GM23338 (cell line): ENCODE measurements around the gene ZC2HC1B. TPM values are rescaled to one million over a fixed set of nuclear protein-coding genes. Genes with fewer than 3 reads are reported as not detected.

Source experiments
- ATAC-seq: fragments of 200-7000 bp; cut with Tn5 transposase; 3 replicates; pipeline ENCODE4 v1.9.1; 2020
- DNase-seq: peaks from one replicate; pipeline ENCODE4 v3.0.0-alpha.2; 2015; ENCODE audit warnings: low spot score
- H2AFZ ChIP-seq: fragments of 200-600 bp; sonication (generic); 2 replicates; pipeline ENCODE4 v1.8.0; 2016; ENCODE audit warnings: antibody characterized with exemption, mild to moderate bottlenecking, moderate library complexity
- H3F3A ChIP-seq: fragments of 200-600 bp; sonication (generic); replicated peaks from 2 replicates; pipeline ENCODE4 v1.8.0; 2017; ENCODE audit warnings: antibody characterized with exemption, mixed run types, low read depth
- H3K27ac ChIP-seq: fragments of 200-600 bp; sonication (generic); 2 replicates; pipeline ENCODE4 v1.6.1; 2016; ENCODE audit warnings: low read depth
- H3K27me3 ChIP-seq: fragments of 200-600 bp; sonication (generic); 2 replicates; pipeline ENCODE4 v1.8.0; 2016; ENCODE audit warnings: mild to moderate bottlenecking, mixed run types, moderate library complexity; ENCODE audit not compliant: insufficient read depth
- H3K36me3 ChIP-seq: fragments of 200-600 bp; sonication (generic); 2 replicates; pipeline ENCODE4 v1.8.0; 2016; ENCODE audit warnings: mild to moderate bottlenecking; ENCODE audit not compliant: insufficient read depth
- H3K4me1 ChIP-seq: fragments of 200-600 bp; sonication (generic); 2 replicates; pipeline ENCODE4 v1.8.0; 2016; ENCODE audit warnings: mild to moderate bottlenecking, moderate library complexity; ENCODE audit not compliant: insufficient read depth
- H3K4me2 ChIP-seq: fragments of 200-600 bp; sonication (generic); 2 replicates; pipeline ENCODE4 v1.7.1; 2017; ENCODE audit warnings: mixed run types
- H3K4me3 ChIP-seq: fragments of 200-600 bp; sonication (generic); 2 replicates; pipeline ENCODE4 v1.6.1; 2016; ENCODE audit warnings: mixed run types
- H3K79me2 ChIP-seq: fragments of 200-600 bp; sonication (generic); replicated peaks from 2 replicates; pipeline ENCODE4 v1.8.0; 2017; ENCODE audit warnings: mild to moderate bottlenecking; ENCODE audit not compliant: insufficient read depth
- H3K9me2 ChIP-seq: fragments of 200-600 bp; sonication (generic); 2 replicates; pipeline ENCODE4 v1.8.0; 2017; ENCODE audit not compliant: insufficient read depth
- H4K20me1 ChIP-seq: fragments of 200-600 bp; sonication (generic); replicated peaks from 2 replicates; pipeline ENCODE4 v1.8.0; 2017; ENCODE audit warnings: mild to moderate bottlenecking; ENCODE audit not compliant: insufficient read depth
- H3K27ac Mint-ChIP-seq: 2 replicates; pipeline ENCODE4 v1.8.0; 2020; ENCODE audit warnings: inconsistent platforms, mild to moderate bottlenecking, moderate library complexity, mixed read lengths
- H3K27me3 Mint-ChIP-seq: 3 replicates; pipeline ENCODE4 v1.8.0; 2022; ENCODE audit warnings: low read depth, mild to moderate bottlenecking, moderate library complexity, mixed read lengths, inconsistent platforms; ENCODE audit not compliant: insufficient read depth, poor library complexity
- H3K36me3 Mint-ChIP-seq: 3 replicates; pipeline ENCODE4 v1.8.0; 2021; ENCODE audit warnings: low read depth, mild to moderate bottlenecking, inconsistent platforms, moderate library complexity, mixed read lengths
- H3K4me1 Mint-ChIP-seq: 3 replicates; pipeline ENCODE4 v1.8.0; 2020; ENCODE audit warnings: mild to moderate bottlenecking, inconsistent platforms, mixed read lengths
- H3K4me3 Mint-ChIP-seq: 3 replicates; pipeline ENCODE4 v1.8.0; 2021; ENCODE audit warnings: moderate library complexity, mild to moderate bottlenecking, inconsistent platforms, mixed read lengths
- H3K9me3 Mint-ChIP-seq: 3 replicates; pipeline ENCODE4 v1.8.0; 2020; ENCODE audit warnings: moderate library complexity, mild to moderate bottlenecking, inconsistent platforms, mixed read lengths
- CREB1 ChIP-seq: fragments of 250-450 bp; sonication (Bioruptor Pico); IDR thresholded peaks from 2 replicates; pipeline ENCODE4 v1.5.0; 2020; ENCODE audit warnings: low read depth, mild to moderate bottlenecking, moderate library complexity
- EZH2phosphoT487 ChIP-seq: fragments of 200-600 bp; sonication (generic); IDR thresholded peaks from one replicate; pipeline ENCODE4 v1.8.1; 2018; ENCODE audit warnings: antibody characterized with exemption; ENCODE audit not compliant: unreplicated experiment
- JUNB ChIP-seq: IDR thresholded peaks from one replicate; pipeline ENCODE4 v1.6.1; 2016; ENCODE audit warnings: antibody characterized with exemption; ENCODE audit not compliant: unreplicated experiment
- NANOG ChIP-seq: IDR thresholded peaks from 2 replicates; pipeline ENCODE4 v1.6.1; 2016; ENCODE audit warnings: antibody characterized with exemption, borderline replicate concordance
- POLR2AphosphoS5 ChIP-seq: IDR thresholded peaks from 2 replicates; pipeline ENCODE4 v1.6.1; 2016; ENCODE audit warnings: antibody characterized with exemption, low read depth
- STAT1 ChIP-seq: IDR thresholded peaks from one replicate; pipeline ENCODE4 v1.6.1; 2016; ENCODE audit warnings: antibody characterized with exemption; ENCODE audit not compliant: unreplicated experiment
- ZNF114 ChIP-seq: fragments of 250-450 bp; sonication (Bioruptor Pico); IDR thresholded peaks from 2 replicates; pipeline ENCODE4 v1.5.0; 2020; ENCODE audit warnings: mild to moderate bottlenecking, moderate library complexity
- ZNF331 ChIP-seq: fragments of 250-450 bp; sonication (Bioruptor Pico); IDR thresholded peaks from 2 replicates; pipeline ENCODE4 v1.5.0; 2020; ENCODE audit warnings: low read depth, mild to moderate bottlenecking, moderate library complexity
- polyA plus RNA-seq: library from polyadenylated mRNA; unstranded; fragments of >200 nt; fragmentation: Nextera tagmentation; extraction: Ambion mirVana; gene quantifications from 2 replicates; pipeline ENCODE4 v1.2.1, GENCODE V29; 2016
- total RNA-seq: library from RNA; depleted of rRNA; stranded (reverse); fragments of >200 nt; shearing (Covaris generic); gene quantifications from 2 replicates; pipeline ENCODE4 v1.2.3, GENCODE V29; 2014
- TF ChIP-seq, protein P1 (sequence below): fragments of 250-450 bp; sonication (Bioruptor Pico); IDR thresholded peaks from 2 replicates; pipeline ENCODE4 v1.5.0; 2020; ENCODE audit warnings: mild to moderate bottlenecking, moderate library complexity
- TF ChIP-seq, protein P2 (sequence below): IDR thresholded peaks from one replicate; pipeline ENCODE4 v1.6.1; 2018; ENCODE audit warnings: antibody characterized with exemption; ENCODE audit not compliant: unreplicated experiment

Gene ZC2HC1B
- total and polyA plus RNA-seq, 2 experiments from 2014 or later, result not detected

DNA sequence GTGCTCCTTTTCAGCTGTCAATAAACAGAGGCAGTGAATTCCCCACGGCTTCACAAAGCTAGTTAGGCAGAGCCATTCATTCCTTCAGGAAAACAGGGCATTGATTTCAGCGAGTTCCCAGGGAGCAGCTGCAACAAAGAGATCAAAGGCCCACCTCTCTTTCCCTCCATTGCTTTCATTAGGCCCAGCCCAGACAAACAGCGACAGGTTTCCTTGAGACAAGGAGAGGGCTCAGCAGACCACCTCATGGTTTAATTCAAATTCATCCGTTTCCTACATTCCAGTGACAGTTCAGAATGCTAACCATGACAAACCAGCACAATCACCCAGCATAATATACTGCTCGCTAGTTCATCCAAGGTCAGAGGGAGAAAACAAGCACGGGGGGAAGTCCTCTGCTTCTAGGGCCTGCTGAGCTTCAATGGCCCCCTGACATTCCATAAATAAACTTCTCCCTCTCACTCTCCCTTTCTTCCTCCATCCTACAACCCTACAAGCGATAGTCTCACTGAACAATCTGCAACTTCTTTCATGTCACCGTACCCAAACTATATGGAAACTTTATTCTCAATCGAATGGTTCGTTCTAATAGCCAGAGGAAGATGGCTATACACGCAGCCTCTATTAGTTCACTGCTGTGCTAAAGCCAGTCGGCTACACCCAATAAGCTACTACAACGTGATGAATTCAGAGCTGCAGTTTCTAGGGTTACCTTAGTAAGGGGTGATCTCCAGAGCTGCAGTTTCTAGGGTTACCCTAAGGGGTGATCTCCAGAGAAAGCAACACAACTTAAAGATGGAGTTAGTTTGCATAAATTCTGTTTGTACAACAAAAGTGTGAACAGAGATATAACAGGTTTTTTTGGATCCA is 109.1 kb downstream of the ZC2HC1B start:
- ATAC-seq (peak; percentile 92), DNase-seq (peak; percentile 96)
- Mint-ChIP-seq H3K27me3 (peaks cover 84% of the 10 kb centered on the region), H3K27ac (no peak overlapping the region), H3K4me1 (peaks cover 47% of the 10 kb centered on the region), H3K9me3 (no peaks in the 10 kb centered on the region), H3K4me3 (peak overlapping the region; percentile 59), H3K36me3 (no peaks in the 10 kb centered on the region)
- Histone ChIP-seq H3F3A (no peaks in the 10 kb centered on the region), H3K27ac (no peak overlapping the region), H3K4me2 (peak overlapping the region; percentile 52), H2AFZ (no peak overlapping the region), H3K27me3 (peaks cover 96% of the 10 kb centered on the region), H3K9me2 (no peaks in the 10 kb centered on the region), H3K4me3 (peak overlapping the region; percentile 24), H3K36me3 (no peaks in the 10 kb centered on the region), H3K4me1 (peaks cover 59% of the 10 kb centered on the region), H3K79me2 (no peaks in the 10 kb centered on the region), H4K20me1 (0 out of 2 replicates have a peak, but pooled peaks cover 3% of the 10 kb centered on the region)
- no peak for TF ChIP-seq STAT1
- TF ChIP-seq, protein P1, sequence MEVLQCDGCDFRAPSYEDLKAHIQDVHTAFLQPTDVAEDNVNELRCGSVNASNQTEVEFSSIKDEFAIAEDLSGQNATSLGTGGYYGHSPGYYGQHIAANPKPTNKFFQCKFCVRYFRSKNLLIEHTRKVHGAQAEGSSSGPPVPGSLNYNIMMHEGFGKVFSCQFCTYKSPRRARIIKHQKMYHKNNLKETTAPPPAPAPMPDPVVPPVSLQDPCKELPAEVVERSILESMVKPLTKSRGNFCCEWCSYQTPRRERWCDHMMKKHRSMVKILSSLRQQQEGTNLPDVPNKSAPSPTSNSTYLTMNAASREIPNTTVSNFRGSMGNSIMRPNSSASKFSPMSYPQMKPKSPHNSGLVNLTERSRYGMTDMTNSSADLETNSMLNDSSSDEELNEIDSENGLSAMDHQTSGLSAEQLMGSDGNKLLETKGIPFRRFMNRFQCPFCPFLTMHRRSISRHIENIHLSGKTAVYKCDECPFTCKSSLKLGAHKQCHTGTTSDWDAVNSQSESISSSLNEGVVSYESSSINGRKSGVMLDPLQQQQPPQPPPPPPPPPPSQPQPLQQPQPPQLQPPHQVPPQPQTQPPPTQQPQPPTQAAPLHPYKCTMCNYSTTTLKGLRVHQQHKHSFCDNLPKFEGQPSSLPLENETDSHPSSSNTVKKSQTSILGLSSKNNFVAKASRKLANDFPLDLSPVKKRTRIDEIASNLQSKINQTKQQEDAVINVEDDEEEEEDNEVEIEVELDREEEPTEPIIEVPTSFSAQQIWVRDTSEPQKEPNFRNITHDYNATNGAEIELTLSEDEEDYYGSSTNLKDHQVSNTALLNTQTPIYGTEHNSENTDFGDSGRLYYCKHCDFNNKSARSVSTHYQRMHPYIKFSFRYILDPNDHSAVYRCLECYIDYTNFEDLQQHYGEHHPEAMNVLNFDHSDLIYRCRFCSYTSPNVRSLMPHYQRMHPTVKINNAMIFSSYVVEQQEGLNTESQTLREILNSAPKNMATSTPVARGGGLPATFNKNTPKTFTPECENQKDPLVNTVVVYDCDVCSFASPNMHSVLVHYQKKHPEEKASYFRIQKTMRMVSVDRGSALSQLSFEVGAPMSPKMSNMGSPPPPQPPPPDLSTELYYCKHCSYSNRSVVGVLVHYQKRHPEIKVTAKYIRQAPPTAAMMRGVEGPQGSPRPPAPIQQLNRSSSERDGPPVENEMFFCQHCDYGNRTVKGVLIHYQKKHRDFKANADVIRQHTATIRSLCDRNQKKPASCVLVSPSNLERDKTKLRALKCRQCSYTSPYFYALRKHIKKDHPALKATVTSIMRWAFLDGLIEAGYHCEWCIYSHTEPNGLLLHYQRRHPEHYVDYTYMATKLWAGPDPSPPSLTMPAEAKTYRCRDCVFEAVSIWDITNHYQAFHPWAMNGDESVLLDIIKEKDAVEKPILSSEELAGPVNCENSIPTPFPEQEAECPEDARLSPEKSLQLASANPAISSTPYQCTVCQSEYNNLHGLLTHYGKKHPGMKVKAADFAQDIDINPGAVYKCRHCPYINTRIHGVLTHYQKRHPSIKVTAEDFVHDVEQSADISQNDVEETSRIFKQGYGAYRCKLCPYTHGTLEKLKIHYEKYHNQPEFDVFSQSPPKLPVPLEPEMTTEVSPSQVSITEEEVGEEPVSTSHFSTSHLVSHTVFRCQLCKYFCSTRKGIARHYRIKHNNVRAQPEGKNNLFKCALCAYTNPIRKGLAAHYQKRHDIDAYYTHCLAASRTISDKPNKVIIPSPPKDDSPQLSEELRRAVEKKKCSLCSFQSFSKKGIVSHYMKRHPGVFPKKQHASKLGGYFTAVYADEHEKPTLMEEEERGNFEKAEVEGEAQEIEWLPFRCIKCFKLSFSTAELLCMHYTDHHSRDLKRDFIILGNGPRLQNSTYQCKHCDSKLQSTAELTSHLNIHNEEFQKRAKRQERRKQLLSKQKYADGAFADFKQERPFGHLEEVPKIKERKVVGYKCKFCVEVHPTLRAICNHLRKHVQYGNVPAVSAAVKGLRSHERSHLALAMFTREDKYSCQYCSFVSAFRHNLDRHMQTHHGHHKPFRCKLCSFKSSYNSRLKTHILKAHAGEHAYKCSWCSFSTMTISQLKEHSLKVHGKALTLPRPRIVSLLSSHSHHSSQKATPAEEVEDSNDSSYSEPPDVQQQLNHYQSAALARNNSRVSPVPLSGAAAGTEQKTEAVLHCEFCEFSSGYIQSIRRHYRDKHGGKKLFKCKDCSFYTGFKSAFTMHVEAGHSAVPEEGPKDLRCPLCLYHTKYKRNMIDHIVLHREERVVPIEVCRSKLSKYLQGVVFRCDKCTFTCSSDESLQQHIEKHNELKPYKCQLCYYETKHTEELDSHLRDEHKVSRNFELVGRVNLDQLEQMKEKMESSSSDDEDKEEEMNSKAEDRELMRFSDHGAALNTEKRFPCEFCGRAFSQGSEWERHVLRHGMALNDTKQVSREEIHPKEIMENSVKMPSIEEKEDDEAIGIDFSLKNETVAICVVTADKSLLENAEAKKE (CRISPR knock-in tag), result peak; percentile 62
- peak; percentile 72; the same call in 1 of the 2 replicates for TF ChIP-seq NANOG

DNA sequence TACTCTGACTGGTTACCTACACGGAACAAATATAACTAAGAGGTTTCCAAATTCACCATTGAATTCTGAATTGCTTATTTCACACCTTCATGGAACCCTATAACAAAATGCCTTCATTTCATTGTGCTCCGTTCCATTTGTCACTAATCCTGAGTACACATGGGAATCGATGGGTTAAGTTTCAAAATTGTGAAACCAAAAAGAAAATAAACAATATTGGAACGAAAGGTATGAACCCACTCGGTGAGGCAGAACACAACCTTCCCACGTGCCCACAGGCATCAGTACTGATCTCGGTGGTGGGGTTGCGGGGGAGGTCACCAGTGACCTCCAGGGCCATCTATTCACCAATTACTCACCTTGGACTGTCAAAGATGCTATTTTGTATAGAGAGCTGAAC is 109.8 kb downstream of the ZC2HC1B start:
- no peaks in the 10 kb centered on the region for H3K9me3 Mint-ChIP-seq
- no peak overlapping the region for H2AFZ ChIP-seq
- H3K4me1 Mint-ChIP-seq, result peaks cover 43% of the 10 kb centered on the region
- no peaks in the 10 kb centered on the region for H3K36me3 Mint-ChIP-seq
- peaks cover 96% of the 10 kb centered on the region for H3K27me3 ChIP-seq
- H3K4me1 ChIP-seq, result peaks cover 54% of the 10 kb centered on the region
- no peaks in the 10 kb centered on the region for H3F3A ChIP-seq
- no peaks in the 10 kb centered on the region for H3K79me2 ChIP-seq
- H3K27ac Mint-ChIP-seq, result no peak overlapping the region
- ATAC-seq (no peak), DNase-seq (no peak)
- no peak overlapping the region for H3K4me3 Mint-ChIP-seq
- H3K36me3 ChIP-seq, result no peaks in the 10 kb centered on the region
- H3K4me3 ChIP-seq, result peak overlapping the region; percentile 24; the same call in 1 of the 2 replicates
- no peaks in the 10 kb centered on the region for H3K9me2 ChIP-seq
- H3K27me3 Mint-ChIP-seq, result peaks cover 76% of the 10 kb centered on the region
- peak overlapping the region; percentile 52 for H3K4me2 ChIP-seq
- no peak overlapping the region for H3K27ac ChIP-seq
- 0 out of 2 replicates have a peak, but pooled peaks cover 3% of the 10 kb centered on the region for H4K20me1 ChIP-seq
- TF ChIP-seq JUNB (no peak), CREB1 (CRISPR knock-in tag) (no peak), EZH2phosphoT487 (no peak), ZNF114 (CRISPR knock-in tag) (no peak), POLR2AphosphoS5 (no peak), ZNF331 (CRISPR knock-in tag) (no peak), NANOG (no peak)
- TF ChIP-seq, protein P2, sequence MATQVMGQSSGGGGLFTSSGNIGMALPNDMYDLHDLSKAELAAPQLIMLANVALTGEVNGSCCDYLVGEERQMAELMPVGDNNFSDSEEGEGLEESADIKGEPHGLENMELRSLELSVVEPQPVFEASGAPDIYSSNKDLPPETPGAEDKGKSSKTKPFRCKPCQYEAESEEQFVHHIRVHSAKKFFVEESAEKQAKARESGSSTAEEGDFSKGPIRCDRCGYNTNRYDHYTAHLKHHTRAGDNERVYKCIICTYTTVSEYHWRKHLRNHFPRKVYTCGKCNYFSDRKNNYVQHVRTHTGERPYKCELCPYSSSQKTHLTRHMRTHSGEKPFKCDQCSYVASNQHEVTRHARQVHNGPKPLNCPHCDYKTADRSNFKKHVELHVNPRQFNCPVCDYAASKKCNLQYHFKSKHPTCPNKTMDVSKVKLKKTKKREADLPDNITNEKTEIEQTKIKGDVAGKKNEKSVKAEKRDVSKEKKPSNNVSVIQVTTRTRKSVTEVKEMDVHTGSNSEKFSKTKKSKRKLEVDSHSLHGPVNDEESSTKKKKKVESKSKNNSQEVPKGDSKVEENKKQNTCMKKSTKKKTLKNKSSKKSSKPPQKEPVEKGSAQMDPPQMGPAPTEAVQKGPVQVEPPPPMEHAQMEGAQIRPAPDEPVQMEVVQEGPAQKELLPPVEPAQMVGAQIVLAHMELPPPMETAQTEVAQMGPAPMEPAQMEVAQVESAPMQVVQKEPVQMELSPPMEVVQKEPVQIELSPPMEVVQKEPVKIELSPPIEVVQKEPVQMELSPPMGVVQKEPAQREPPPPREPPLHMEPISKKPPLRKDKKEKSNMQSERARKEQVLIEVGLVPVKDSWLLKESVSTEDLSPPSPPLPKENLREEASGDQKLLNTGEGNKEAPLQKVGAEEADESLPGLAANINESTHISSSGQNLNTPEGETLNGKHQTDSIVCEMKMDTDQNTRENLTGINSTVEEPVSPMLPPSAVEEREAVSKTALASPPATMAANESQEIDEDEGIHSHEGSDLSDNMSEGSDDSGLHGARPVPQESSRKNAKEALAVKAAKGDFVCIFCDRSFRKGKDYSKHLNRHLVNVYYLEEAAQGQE, result no peak
